ENCODE measurements around the gene AQP6. TPM values are rescaled to one million over a fixed set of nuclear protein-coding genes. Genes with fewer than 3 reads are reported as not detected.

AQP6 gene
- total and polyA plus RNA-seq, 2 donors (not counting 3 experiments of a cell fraction or from before 2014, with no cell fraction given): 0.04 TPM; not detected in 1

DNA sequence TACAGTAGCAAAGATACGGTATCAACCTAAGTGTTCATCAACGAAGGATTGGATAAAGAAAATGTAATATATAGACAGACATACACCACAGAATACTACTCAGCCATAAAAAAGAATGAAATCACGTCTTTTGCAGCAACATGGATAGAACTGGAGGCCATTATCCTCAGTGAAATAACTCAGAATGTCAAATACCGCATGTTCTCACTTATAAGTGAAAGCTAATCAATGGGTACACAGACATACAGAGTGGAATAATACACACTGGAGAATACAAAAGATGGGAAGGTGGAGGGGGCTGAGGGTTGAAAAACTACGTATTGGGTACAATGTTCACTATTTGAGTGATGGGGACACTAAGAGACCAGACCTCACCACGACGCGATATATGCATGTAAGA lies 51.5 kb downstream of the AQP6 start:
- ChIA-PET POLR2A (no interaction called here), CTCF (interaction anchor here (0.8 to 3.3 kb wide), 7 partner anchors 12 to 57 kb away, joined by 4 to 18 read pairs (median 7); no protein-coding TSS in a partner anchor)
- TF ChIP-seq EZH2 (IDR thresholded peaks at IDR 0.05; ENCODE audit: borderline replicate concordance, low read depth, low read length, severe bottlenecking) (no peak), POLR2AphosphoS5 (IDR thresholded peaks at IDR 0.05; ENCODE audit: insufficient read depth, low read depth, low read length) (no peak), GATA2 (IDR thresholded peaks at IDR 0.05; ENCODE audit: insufficient read depth, insufficient read length, low read depth, low read length) (no peak), POLR2A (IDR thresholded peaks at IDR 0.05; ENCODE audit: low read depth, low read length) (no peak), JUN (IDR thresholded peaks at IDR 0.05; ENCODE audit: borderline replicate concordance, insufficient read depth, insufficient read length, low read depth) (no peak), MYC (IDR thresholded peaks at IDR 0.05; ENCODE audit: low read depth, low read length) (no peak), FOS (IDR thresholded peaks at IDR 0.05; ENCODE audit: borderline replicate concordance, insufficient read depth, low read length) (no peak)
- TF ChIP-seq, protein P1, sequence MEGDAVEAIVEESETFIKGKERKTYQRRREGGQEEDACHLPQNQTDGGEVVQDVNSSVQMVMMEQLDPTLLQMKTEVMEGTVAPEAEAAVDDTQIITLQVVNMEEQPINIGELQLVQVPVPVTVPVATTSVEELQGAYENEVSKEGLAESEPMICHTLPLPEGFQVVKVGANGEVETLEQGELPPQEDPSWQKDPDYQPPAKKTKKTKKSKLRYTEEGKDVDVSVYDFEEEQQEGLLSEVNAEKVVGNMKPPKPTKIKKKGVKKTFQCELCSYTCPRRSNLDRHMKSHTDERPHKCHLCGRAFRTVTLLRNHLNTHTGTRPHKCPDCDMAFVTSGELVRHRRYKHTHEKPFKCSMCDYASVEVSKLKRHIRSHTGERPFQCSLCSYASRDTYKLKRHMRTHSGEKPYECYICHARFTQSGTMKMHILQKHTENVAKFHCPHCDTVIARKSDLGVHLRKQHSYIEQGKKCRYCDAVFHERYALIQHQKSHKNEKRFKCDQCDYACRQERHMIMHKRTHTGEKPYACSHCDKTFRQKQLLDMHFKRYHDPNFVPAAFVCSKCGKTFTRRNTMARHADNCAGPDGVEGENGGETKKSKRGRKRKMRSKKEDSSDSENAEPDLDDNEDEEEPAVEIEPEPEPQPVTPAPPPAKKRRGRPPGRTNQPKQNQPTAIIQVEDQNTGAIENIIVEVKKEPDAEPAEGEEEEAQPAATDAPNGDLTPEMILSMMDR (IDR thresholded peaks at IDR 0.05; ENCODE audit: extremely low read depth in 1 of 2, insufficient read depth in 1 of 2, low read depth in 1 of 2, low read length in 2 of 2): no peak
- TF ChIP-seq, protein P2, sequence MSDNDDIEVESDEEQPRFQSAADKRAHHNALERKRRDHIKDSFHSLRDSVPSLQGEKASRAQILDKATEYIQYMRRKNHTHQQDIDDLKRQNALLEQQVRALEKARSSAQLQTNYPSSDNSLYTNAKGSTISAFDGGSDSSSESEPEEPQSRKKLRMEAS (IDR thresholded peaks at IDR 0.05; ENCODE audit: insufficient read depth, insufficient read length): no peak
- Histone ChIP-seq H3K27ac (ENCODE audit: insufficient read depth, low read depth, low read length) (no peak overlapping the region), H3K36me3 (ENCODE audit: control insufficient read depth in 2 of 2, extremely low read depth in 1 of 2, insufficient read depth in 2 of 2, low read length in 2 of 2) (no peaks in the 10 kb centered on the region), H3K9ac (replicated peaks; ENCODE audit: extremely low read depth, insufficient read depth, low read length) (peak overlapping the region; percentile 31), H2AFZ (ENCODE audit: low read depth, low read length) (no peak overlapping the region), H3K4me3 (replicated peaks in 1 of 3; ENCODE audit: insufficient read depth in 1 of 3, low read depth in 1 of 3, low read length in 3 of 3) (peak overlapping the region in 2 of 3 experiments; percentile 40 to 64), H3K9me1 (replicated peaks; ENCODE audit: control insufficient read depth, extremely low read depth, insufficient read depth, low read length) (no peaks in the 10 kb centered on the region), H3K4me2 (ENCODE audit: insufficient read depth, low read length) (peak overlapping the region; percentile 54), H3K9me3 (replicated peaks; ENCODE audit: control insufficient read depth, insufficient read depth, low read length) (no peaks in the 10 kb centered on the region), H4K20me1 (replicated peaks; ENCODE audit: control insufficient read depth, extremely low read depth, insufficient read depth, low read length) (no peaks in the 10 kb centered on the region), H3K4me1 (ENCODE audit: control insufficient read depth, extremely low read depth, insufficient read depth, low read length) (peaks cover 10% of the 10 kb centered on the region), H3K27me3 (ENCODE audit: control insufficient read depth in 2 of 2, insufficient read depth in 2 of 2, low read length in 2 of 2) (peaks cover 11 to 17% of the 10 kb centered on the region in 2 experiments), H3K79me2 (ENCODE audit: control insufficient read depth, insufficient read depth, low read length) (peaks cover 58% of the 10 kb centered on the region)
- intact Hi-C loops (cut with micrococcal nuclease): no loop called here
- BruUV-seq (replicated peaks): no TSS peak
- dilution Hi-C loops (cut with MboI; ENCODE audit: extremely low pct_ligation_motif_present, low sequenced_read_pairs): no loop called here
- FAIRE-seq (no peak), DNase-seq (ENCODE audit: low read depth, low spot score) (no peak)

Data from endothelial cell of umbilical vein (primary cell).